Stimulated activated CD8-positive, alpha-beta memory T cell treated with anti-CD3 and anti-CD28 coated beads, Interleukin-7, amount 100 ng/mL, for 1 hour (primary cell): ENCODE measurements around the gene GPATCH11.

Source experiments
- DNase-seq, 2 donors: peaks; one replicate each; pipeline ENCODE4 v3.0.0-alpha.2; 2020; ENCODE audit warnings: low read depth in 2 of 2

The GPATCH11 gene

DNA sequence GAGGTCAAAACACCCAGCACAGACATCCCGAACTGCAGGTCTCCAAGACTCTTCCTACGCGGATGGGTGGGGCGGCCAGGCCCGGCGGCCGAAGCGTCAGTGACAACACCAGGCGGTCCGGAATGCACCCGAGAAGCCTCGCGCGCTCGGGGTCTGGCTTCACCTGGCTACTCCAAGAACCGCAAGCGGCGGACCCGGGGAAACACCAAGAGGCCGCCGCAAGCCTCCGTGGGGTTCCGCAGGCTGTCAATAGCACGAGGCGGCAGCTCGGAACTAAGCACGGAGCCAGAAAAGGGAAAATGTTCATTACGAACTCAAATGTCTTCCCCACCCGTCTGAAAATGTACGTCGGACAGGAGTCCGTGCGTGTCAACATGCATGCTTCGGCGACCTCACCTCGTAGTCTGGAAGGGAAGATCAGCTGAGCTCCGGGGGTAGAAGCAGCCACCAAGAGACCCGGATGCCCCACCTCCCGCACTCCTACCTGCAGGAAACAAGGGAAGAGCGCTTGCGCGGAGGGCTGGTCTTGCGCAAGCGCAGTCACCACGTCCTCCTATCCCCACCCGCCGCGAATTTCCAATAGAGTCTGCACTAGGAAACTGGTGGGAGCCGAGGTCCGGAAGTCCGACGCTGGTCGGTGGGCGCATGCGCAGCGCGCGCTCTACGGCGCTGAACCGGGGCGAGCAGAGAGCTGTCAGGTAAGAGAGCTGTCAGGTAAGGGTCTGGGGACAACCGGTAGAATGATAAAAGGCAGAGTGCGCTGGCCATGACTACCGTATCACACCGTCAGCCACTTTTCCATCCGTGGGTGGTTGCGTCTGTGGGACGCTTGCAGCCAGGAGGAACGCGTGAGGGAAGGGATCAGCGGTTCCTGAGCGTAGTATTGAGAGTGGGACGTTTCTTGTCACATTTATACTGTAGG, at the start of gene GPATCH11, which contains the start of gene HEATR5B:
Gene GPATCH11 (plus strand): TSS at position 646 of the 922 bp plus-strand sequence. CDS start 3,864 bp downstream, outside the sequence.
Gene HEATR5B (minus strand): TSS at position 500 of the 922 bp plus-strand sequence. CDS start 958 bp downstream, outside the sequence.
- peak; percentile 76 to 81 for DNase-seq

- DNase-seq, result no peak
These were observed 46.5 kb upstream of the GPATCH11 start for GRCh38 chr2:37037771-37038170.

DNA sequence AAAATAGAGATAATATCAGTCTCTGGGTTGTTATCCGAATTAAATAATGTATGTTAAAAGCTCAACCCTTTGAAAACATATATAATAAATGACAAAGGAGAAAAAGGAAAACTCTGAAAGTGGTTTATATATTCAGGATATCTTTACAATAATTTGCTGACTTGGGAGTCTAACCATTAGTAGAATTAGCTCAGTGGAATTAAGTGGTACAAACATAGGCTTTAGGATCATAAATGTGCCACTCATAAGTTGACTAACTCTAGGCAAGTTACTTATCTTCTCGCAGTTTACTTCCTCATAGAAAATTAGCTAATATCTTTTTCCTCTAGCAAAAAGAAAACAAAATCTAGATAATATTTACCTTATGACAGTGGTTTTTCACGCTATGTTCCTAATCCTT, 44.7 kb upstream of the GPATCH11 start:
- DNase-seq, result no peak

- DNase-seq, result no peak
These were observed 31.6 kb upstream of the GPATCH11 start for GRCh38 chr2:37052600-37053332.

- DNase-seq, result no peak
These were observed 24.5 kb upstream of the GPATCH11 start for GRCh38 chr2:37059841-37060240.

- no peak for DNase-seq
These were observed 23.9 kb upstream of the GPATCH11 start for GRCh38 chr2:37060446-37060845.

- no peak for DNase-seq
These were observed 23.2 kb upstream of the GPATCH11 start for GRCh38 chr2:37061013-37061711.

DNA sequence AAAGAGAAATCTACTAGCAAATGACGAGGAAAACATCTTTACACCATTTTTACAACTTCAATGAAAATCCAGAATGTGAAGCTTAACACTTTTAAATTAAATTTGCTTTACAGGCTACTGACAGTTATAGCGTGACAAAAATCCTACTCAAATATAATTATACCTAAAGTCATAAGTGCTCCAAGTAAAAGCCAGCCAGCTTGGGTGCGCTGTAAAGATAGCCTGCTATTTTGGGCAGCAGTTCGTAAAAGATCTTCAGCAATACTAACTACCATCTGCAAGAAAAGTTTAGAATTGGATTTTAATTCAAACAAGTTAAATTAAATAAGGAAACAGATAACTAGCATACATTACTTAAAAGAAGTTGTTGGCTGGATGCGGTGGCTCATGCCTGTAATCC, 22.5 kb upstream of the GPATCH11 start:
- no peak for DNase-seq

DNA sequence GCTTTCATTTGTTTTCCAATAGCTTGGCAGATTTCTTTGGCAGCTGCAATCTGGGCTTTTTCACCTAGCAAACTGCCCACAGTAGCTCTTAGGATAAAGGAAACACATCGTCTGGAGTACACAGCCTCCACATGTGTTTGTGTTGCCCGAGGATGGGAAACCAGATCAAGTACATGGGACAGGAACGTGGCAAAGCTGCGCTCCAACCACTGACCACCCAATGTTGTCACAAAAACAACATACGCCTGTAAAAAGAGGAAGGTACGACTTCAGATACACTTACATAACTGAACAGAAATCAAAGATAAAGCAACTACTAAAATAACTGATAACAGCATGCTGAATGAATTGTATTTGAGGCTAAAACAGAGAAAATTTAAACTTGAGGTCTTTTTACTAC, 15.6 kb upstream of the GPATCH11 start:
- no peak for DNase-seq

GRCh38 chr2:37070931-37071330, 13.4 kb upstream of the GPATCH11 start:
- no peak for DNase-seq

DNA sequence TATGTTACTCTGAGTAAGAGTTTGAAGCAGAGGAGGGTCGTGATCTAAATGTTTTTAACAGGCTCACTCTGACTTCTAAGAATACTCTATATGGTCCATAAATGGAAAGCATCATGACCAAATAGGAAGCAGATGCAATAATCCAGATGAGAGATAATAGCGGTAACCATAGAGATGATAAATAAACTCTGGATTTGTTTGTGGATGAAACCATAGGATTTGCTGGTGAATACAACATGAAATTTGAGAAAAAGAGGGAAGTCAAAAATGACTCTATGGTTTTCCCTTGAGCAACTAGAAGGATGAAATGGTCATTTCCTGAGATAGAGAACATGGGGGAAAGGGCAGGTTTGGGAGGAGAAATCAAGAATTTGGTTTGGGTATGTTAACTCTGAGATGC, 4.1 kb upstream of the GPATCH11 start:
- DNase-seq, result no peak

DNA sequence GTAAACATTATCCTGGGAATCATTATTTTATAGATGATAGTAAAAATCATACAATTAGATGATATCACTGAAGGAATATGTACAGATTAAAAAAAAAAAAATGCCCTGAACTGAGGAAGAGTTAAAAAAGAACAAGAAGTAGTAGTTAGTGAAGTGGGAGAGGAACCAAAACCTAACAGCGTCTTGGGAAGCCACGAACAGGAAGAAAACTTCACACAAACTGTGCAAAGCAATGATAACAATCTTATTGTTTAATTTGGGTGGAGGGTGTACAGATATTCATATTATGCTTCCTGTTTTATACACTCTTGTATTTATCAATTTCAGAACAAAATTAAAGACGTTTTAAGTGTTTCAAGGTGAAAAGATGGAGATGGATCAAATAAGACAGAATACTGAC, 3.6 kb upstream of the GPATCH11 start:
- no peak for DNase-seq

- DNase-seq, result no peak
These were observed 479 bp downstream of the GPATCH11 start for GRCh38 chr2:37084797-37085196.

DNA sequence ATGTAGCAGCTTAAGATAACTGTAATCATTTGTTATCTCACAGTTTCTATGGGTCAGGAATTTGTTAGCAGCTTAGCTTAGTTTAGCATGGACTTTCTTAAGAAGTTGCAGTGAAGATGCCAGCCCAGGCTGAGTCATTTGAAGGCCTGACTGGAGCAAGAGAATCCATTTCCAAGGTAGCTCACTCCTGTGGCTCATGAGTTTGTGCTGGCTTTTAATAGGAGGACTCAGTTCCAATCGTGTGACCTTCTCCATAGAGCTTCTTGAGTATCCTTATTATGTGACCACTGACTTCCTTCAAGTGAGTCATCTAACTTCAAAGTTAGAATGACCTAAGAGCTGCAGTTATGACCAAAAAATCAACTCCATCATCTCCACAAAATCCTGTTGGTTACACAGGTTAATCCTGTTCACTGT, 1.4 kb downstream of the GPATCH11 start:
- DNase-seq, result no peak

GRCh38 chr2:37090019-37090477, 5.7 kb downstream of the GPATCH11 start:
- no peak for DNase-seq

DNA sequence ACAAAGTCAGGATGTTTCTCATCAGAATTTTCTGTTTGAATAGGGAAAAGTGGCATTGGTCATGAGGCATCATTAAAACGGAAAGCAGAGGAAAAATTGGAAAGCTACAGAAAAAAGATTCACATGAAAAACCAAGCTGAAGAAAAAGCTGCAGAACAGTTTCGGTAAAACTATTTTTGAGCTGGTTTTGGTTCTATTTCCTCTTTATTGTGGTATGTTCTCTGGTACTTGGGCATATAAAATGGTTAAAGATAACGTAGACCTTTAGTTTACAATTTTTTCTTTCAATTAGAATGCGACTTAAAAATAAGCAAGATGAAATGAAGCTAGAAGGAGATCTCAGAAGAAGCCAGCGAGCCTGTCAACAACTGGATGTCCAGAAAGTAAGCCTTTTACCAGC, 7.6 kb downstream of the GPATCH11 start:
- no peak for DNase-seq

DNA sequence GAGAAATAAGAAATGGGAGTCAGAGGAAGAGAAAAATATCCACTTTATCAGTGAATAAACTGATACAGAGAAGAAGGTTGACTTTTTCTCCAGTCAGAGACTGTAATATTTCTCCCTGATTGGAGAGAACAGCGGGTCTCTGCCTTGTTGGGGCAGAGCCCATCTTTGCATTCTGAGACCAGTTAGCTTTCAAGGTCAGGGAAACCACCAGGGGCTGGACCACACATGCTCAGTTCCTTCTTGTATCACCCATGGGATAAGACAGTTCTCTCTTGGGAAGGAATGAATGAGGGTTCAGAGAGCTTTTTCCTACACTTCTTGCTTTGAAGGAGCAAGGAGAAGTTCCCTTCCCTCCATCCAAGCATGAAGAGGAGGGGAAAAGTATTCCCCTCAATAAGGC, 12.2 kb downstream of the GPATCH11 start:
- no peak for DNase-seq

- no peak for DNase-seq
These were observed 14.2 kb downstream of the GPATCH11 start for GRCh38 chr2:37098416-37099118.

- DNase-seq, result no peak
These were observed 15.7 kb downstream of the GPATCH11 start for GRCh38 chr2:37100054-37100453.

DNA sequence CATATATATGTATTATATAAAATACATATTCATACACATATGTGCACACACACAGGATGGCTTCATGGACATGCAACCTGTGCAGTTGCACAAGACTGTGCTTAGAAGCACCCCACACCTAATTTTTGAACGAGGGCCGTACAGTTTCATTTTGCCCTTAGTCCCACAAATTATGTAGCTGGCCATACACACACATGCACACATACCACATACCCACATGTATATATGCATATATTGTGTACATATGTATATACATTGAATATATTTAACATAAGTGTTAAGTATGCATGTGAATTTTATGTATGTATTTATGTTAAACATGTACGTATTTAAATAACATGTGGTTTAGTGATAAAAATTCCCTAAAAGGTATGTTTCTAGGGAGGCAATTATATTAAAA, 18.3 kb downstream of the GPATCH11 start:
- DNase-seq, result no peak

GRCh38 chr2:37104178-37104577, 19.9 kb downstream of the GPATCH11 start:
- no peak for DNase-seq
